Dendritic cell treated with granulocyte-macrophage colony-stimulating factor and Interleukin-4, amounts not matched to agents 40 ng/mL and 50 ng/mL, for 4 days (primary cell): Measurements from ENCODE around the gene MBTD1.
"Not testable (repeated sequence)": the region's sequence is repeated elsewhere in the genome, so short reads cannot be mapped to it uniquely, and the experiment has no call there.

ENCODE experiments used
- H3K27ac Mint-ChIP-seq: one replicate; pipeline ENCODE4 v1.8.0; 2022; ENCODE audit warnings: mild to moderate bottlenecking, mixed read lengths
- H3K27me3 Mint-ChIP-seq: one replicate; pipeline ENCODE4 v1.8.0; 2022; ENCODE audit warnings: mild to moderate bottlenecking, mixed read lengths
- H3K36me3 Mint-ChIP-seq: one replicate; pipeline ENCODE4 v1.8.0; 2022; ENCODE audit warnings: low read depth, mixed read lengths
- H3K4me1 Mint-ChIP-seq: one replicate; pipeline ENCODE4 v1.8.0; 2022; ENCODE audit warnings: low read depth, mixed read lengths
- H3K4me3 Mint-ChIP-seq: one replicate; pipeline ENCODE4 v1.8.0; 2022; ENCODE audit warnings: mild to moderate bottlenecking, moderate library complexity, mixed read lengths
- H3K9me3 Mint-ChIP-seq: one replicate; pipeline ENCODE4 v1.8.0; 2022; ENCODE audit warnings: mixed read lengths
- intact Hi-C: fragments of 100-400 bp; cut with micrococcal nuclease; formaldehyde crosslinking; loops from one replicate; pipeline ENCODE4 v1.15.0; 2022

The MBTD1 gene

GRCh38 chr17:51234162-51234561 is 25.7 kb downstream of the MBTD1 start:
- Mint-ChIP-seq H3K9me3 (no peaks in the 10 kb centered on the region), H3K4me1 (peaks cover 51% of the 10 kb centered on the region), H3K36me3 (peaks cover 14% of the 10 kb centered on the region), H3K4me3 (no peak overlapping the region), H3K27me3 (no peaks in the 10 kb centered on the region), H3K27ac (no peak overlapping the region)
- intact Hi-C loops = no loop called here

- peaks cover 14% of the 10 kb centered on the region for H3K36me3 Mint-ChIP-seq
- no peak overlapping the region for H3K4me3 Mint-ChIP-seq
- no peaks in the 10 kb centered on the region for H3K27me3 Mint-ChIP-seq
- intact Hi-C loops = no loop called here
- H3K27ac Mint-ChIP-seq = peak overlapping the region; percentile 37
- H3K9me3 Mint-ChIP-seq = no peaks in the 10 kb centered on the region
- H3K4me1 Mint-ChIP-seq = peaks cover 44% of the 10 kb centered on the region
These were observed 27.9 kb downstream of the MBTD1 start for GRCh38 chr17:51231999-51232398.

- H3K9me3 Mint-ChIP-seq = no peaks in the 10 kb centered on the region
- H3K27me3 Mint-ChIP-seq = no peaks in the 10 kb centered on the region
- peaks cover 48% of the 10 kb centered on the region for H3K4me1 Mint-ChIP-seq
- peak overlapping the region; percentile 29 for H3K27ac Mint-ChIP-seq
- H3K4me3 Mint-ChIP-seq = no peak overlapping the region
- intact Hi-C loops = no loop called here
- peaks cover 17% of the 10 kb centered on the region for H3K36me3 Mint-ChIP-seq
These were observed 29.5 kb downstream of the MBTD1 start for GRCh38 chr17:51230306-51230705.

GRCh38 chr17:51229889-51230288 is 30.0 kb downstream of the MBTD1 start:
- Mint-ChIP-seq H3K36me3 (peaks cover 19% of the 10 kb centered on the region), H3K27me3 (no peaks in the 10 kb centered on the region), H3K4me3 (no peak overlapping the region), H3K9me3 (no peaks in the 10 kb centered on the region), H3K27ac (peak overlapping the region; percentile 29), H3K4me1 (peaks cover 52% of the 10 kb centered on the region)
- intact Hi-C loops = no loop called here

- Mint-ChIP-seq H3K9me3 (no peaks in the 10 kb centered on the region), H3K4me1 (peaks cover 61% of the 10 kb centered on the region), H3K36me3 (peaks cover 18% of the 10 kb centered on the region), H3K27me3 (no peaks in the 10 kb centered on the region), H3K27ac (peak overlapping the region; percentile 13), H3K4me3 (no peak overlapping the region)
- intact Hi-C loops = no loop called here
These were observed 31.7 kb downstream of the MBTD1 start for GRCh38 chr17:51228161-51228560.

- Mint-ChIP-seq H3K36me3 (peaks cover 41% of the 10 kb centered on the region), H3K27ac (peak overlapping the region; percentile 65), H3K4me1 (peaks cover 45% of the 10 kb centered on the region)
- H3K4me3 Mint-ChIP-seq, H3K9me3 Mint-ChIP-seq, H3K27me3 Mint-ChIP-seq: not testable (repeated sequence)
- intact Hi-C loops = loop anchor here (2.0 kb wide), 1 partner anchor 31 kb away; no protein-coding TSS in a partner anchor
These were observed 34.3 kb downstream of the MBTD1 start for GRCh38 chr17:51225523-51225922.

GRCh38 chr17:51224402-51225262 is 35.2 kb downstream of the MBTD1 start:
- Mint-ChIP-seq H3K36me3 (peaks cover 50% of the 10 kb centered on the region), H3K27me3 (no peaks in the 10 kb centered on the region), H3K9me3 (no peaks in the 10 kb centered on the region), H3K4me3 (no peak overlapping the region), H3K27ac (peak overlapping the region; percentile 65), H3K4me1 (peaks cover 36% of the 10 kb centered on the region)
- intact Hi-C loops = loop anchor here (2.0 kb wide), 1 partner anchor 32 kb away; no protein-coding TSS in a partner anchor

GRCh38 chr17:51221322-51221721 is 38.5 kb downstream of the MBTD1 start:
- intact Hi-C loops = no loop called here
- H3K4me1 Mint-ChIP-seq = peaks cover 28% of the 10 kb centered on the region
- H3K36me3 Mint-ChIP-seq = peaks cover 71% of the 10 kb centered on the region
- no peak overlapping the region for H3K27ac Mint-ChIP-seq
- no peak overlapping the region for H3K4me3 Mint-ChIP-seq
- H3K9me3 Mint-ChIP-seq = no peaks in the 10 kb centered on the region
- no peaks in the 10 kb centered on the region for H3K27me3 Mint-ChIP-seq

- intact Hi-C loops = no loop called here
- peaks cover 77% of the 10 kb centered on the region for H3K36me3 Mint-ChIP-seq
These were observed 41.9 kb downstream of the MBTD1 start for GRCh38 chr17:51217946-51218345.

GRCh38 chr17:51214920-51215319 is 44.9 kb downstream of the MBTD1 start:
- H3K36me3 Mint-ChIP-seq = peaks cover 79% of the 10 kb centered on the region
- no peak overlapping the region for H3K27ac Mint-ChIP-seq

More at GRCh38 chr17:51217946-51218345, 41.9 kb downstream of the MBTD1 start:
- no peaks in the 10 kb centered on the region for H3K27me3 Mint-ChIP-seq
- H3K4me1 Mint-ChIP-seq = peaks cover 6% of the 10 kb centered on the region
- no peak overlapping the region for H3K27ac Mint-ChIP-seq
- H3K4me3 Mint-ChIP-seq = no peak overlapping the region
- H3K9me3 Mint-ChIP-seq = no peaks in the 10 kb centered on the region

GRCh38 chr17:51203838-51204237 is 56.0 kb downstream of the MBTD1 start:
- peaks cover 77% of the 10 kb centered on the region for H3K36me3 Mint-ChIP-seq
- no peak overlapping the region for H3K27ac Mint-ChIP-seq
- H3K9me3 Mint-ChIP-seq = no peaks in the 10 kb centered on the region
- H3K27me3 Mint-ChIP-seq = no peaks in the 10 kb centered on the region
- intact Hi-C loops = no loop called here
- no peak overlapping the region for H3K4me3 Mint-ChIP-seq
- no peaks in the 10 kb centered on the region for H3K4me1 Mint-ChIP-seq

More at GRCh38 chr17:51214920-51215319, 44.9 kb downstream of the MBTD1 start:
- Mint-ChIP-seq H3K27me3 (no peaks in the 10 kb centered on the region), H3K4me3 (no peak overlapping the region), H3K9me3 (no peaks in the 10 kb centered on the region), H3K4me1 (peaks cover 6% of the 10 kb centered on the region)
- intact Hi-C loops = no loop called here

GRCh38 chr17:51200846-51201245 is 59.0 kb downstream of the MBTD1 start:
- Mint-ChIP-seq H3K4me1 (no peaks in the 10 kb centered on the region), H3K27ac (peak overlapping the region; percentile 13), H3K9me3 (no peaks in the 10 kb centered on the region), H3K36me3 (peaks cover 91% of the 10 kb centered on the region), H3K4me3 (no peak overlapping the region), H3K27me3 (no peaks in the 10 kb centered on the region)
- intact Hi-C loops = no loop called here

GRCh38 chr17:51200295-51200694 is 59.6 kb downstream of the MBTD1 start:
- Mint-ChIP-seq H3K36me3 (peaks cover 91% of the 10 kb centered on the region), H3K4me1 (no peaks in the 10 kb centered on the region), H3K27me3 (no peaks in the 10 kb centered on the region), H3K27ac (no peak overlapping the region), H3K9me3 (no peaks in the 10 kb centered on the region), H3K4me3 (no peak overlapping the region)
- intact Hi-C loops = no loop called here

- H3K36me3 Mint-ChIP-seq = peaks cover 88% of the 10 kb centered on the region
- intact Hi-C loops = no loop called here
- no peaks in the 10 kb centered on the region for H3K27me3 Mint-ChIP-seq
- H3K9me3 Mint-ChIP-seq = no peaks in the 10 kb centered on the region
- H3K4me3 Mint-ChIP-seq = no peak overlapping the region
- H3K4me1 Mint-ChIP-seq = no peaks in the 10 kb centered on the region
- no peak overlapping the region for H3K27ac Mint-ChIP-seq
These were observed 62.1 kb downstream of the MBTD1 start for GRCh38 chr17:51197754-51198153.
